Mesenchymal stem cell (in vitro differentiated cells and primary cell): ENCODE results near the gene BAZ1B.

ENCODE experiments used
- DNase-seq: peaks from one replicate; pipeline ENCODE4 v3.0.0-alpha.2; 2013
- H2AFZ ChIP-seq: one replicate; pipeline ENCODE4 v1.6.1; 2013; ENCODE audit warnings: low read depth, mild to moderate bottlenecking, control low read depth, inconsistent platforms, low read length, moderate library complexity
- H2AK5ac ChIP-seq: 2 replicates; pipeline ENCODE4 v1.6.1; 2013; ENCODE audit warnings: low read length, moderate library complexity, mild to moderate bottlenecking, inconsistent platforms; ENCODE audit not compliant: severe bottlenecking
- H2BK120ac ChIP-seq: one replicate; pipeline ENCODE4 v1.6.1; 2013; ENCODE audit warnings: low read depth, mild to moderate bottlenecking, inconsistent platforms, low read length, moderate library complexity
- H2BK12ac ChIP-seq, 2 experiments: one replicate each; pipeline ENCODE4 v1.6.1; 2013; ENCODE audit warnings: inconsistent platforms in 2 of 2, low read length in 2 of 2, mild to moderate bottlenecking in 2 of 2, moderate library complexity in 2 of 2, control low read depth in 1 of 2
- H2BK15ac ChIP-seq: one replicate; pipeline ENCODE4 v1.6.1; 2013; ENCODE audit warnings: mild to moderate bottlenecking, low read depth, inconsistent platforms; ENCODE audit not compliant: poor library complexity, severe bottlenecking
- H2BK5ac ChIP-seq: 2 replicates; pipeline ENCODE4 v1.6.1; 2013; ENCODE audit warnings: low read depth, mild to moderate bottlenecking, low read length, control low read depth, inconsistent platforms; ENCODE audit not compliant: poor library complexity, severe bottlenecking
- H3K14ac ChIP-seq, 2 experiments: one replicate each; pipeline ENCODE4 v1.6.1; 2013; ENCODE audit warnings: inconsistent platforms in 2 of 2, low read length in 2 of 2, control low read depth in 1 of 2, mild to moderate bottlenecking in 1 of 2, moderate library complexity in 1 of 2
- H3K18ac ChIP-seq, 2 experiments: one replicate each; pipeline ENCODE4 v1.6.1; 2013; ENCODE audit warnings: inconsistent platforms in 2 of 2, low read length in 2 of 2, control low read depth in 1 of 2, low read depth in 1 of 2, mild to moderate bottlenecking in 1 of 2
- H3K23ac ChIP-seq, 2 experiments: one replicate each; pipeline ENCODE4 v1.6.1; 2013; ENCODE audit warnings: inconsistent platforms in 2 of 2, low read length in 2 of 2, mild to moderate bottlenecking in 2 of 2, moderate library complexity in 2 of 2, control low read depth in 1 of 2
- H3K27ac ChIP-seq: 2 replicates; pipeline ENCODE4 v1.5.1; 2013; ENCODE audit warnings: mild to moderate bottlenecking, moderate library complexity, low read length, control low read depth, inconsistent platforms; ENCODE audit not compliant: poor library complexity, severe bottlenecking
- H3K27me3 ChIP-seq, 2 experiments: 2 replicates each; pipeline versions ENCODE4 v1.6.1 to v1.7.0; 2013; ENCODE audit warnings: low read length in 2 of 2, mild to moderate bottlenecking in 2 of 2, moderate library complexity in 2 of 2, control low read depth in 1 of 2, inconsistent platforms in 1 of 2; ENCODE audit not compliant: control insufficient read depth in 1 of 2, insufficient read depth in 1 of 2
- H3K36me3 ChIP-seq, 2 experiments: 2 replicates each; pipeline versions ENCODE4 v1.6.1 to v1.7.0; 2013; ENCODE audit warnings: low read length in 2 of 2, control low read depth in 1 of 2, inconsistent platforms in 1 of 2, low read depth in 1 of 2, mild to moderate bottlenecking in 1 of 2; ENCODE audit not compliant: insufficient read depth in 2 of 2, control insufficient read depth in 1 of 2
- H3K4ac ChIP-seq, 2 experiments: one replicate each; pipeline ENCODE4 v1.6.1; 2013; ENCODE audit warnings: inconsistent platforms in 2 of 2, low read length in 2 of 2, mild to moderate bottlenecking in 2 of 2, moderate library complexity in 2 of 2, control low read depth in 1 of 2, low read depth in 1 of 2
- H3K4me1 ChIP-seq: 2 replicates; pipeline ENCODE4 v1.6.1; 2013; ENCODE audit warnings: low read depth, low read length, control low read depth; ENCODE audit not compliant: control insufficient read depth, insufficient read depth
- H3K4me2 ChIP-seq: 2 replicates; pipeline ENCODE4 v1.6.1; 2013; ENCODE audit warnings: low read length, mild to moderate bottlenecking, inconsistent platforms; ENCODE audit not compliant: poor library complexity, severe bottlenecking
- H3K4me3 ChIP-seq, 2 experiments: 2 replicates each; pipeline versions ENCODE4 v1.5.1 to v1.7.0; 2013; ENCODE audit warnings: low read length in 2 of 2, mild to moderate bottlenecking in 2 of 2, control low read depth in 1 of 2, low read depth in 1 of 2; ENCODE audit not compliant: insufficient read depth in 1 of 2
- H3K79me1 ChIP-seq: replicated peaks from 2 replicates; pipeline ENCODE4 v1.6.1; 2013; ENCODE audit warnings: mild to moderate bottlenecking, control low read depth, low read length, inconsistent platforms; ENCODE audit not compliant: poor library complexity, severe bottlenecking
- H3K9ac ChIP-seq: 2 replicates; pipeline ENCODE4 v1.7.0; 2013; ENCODE audit warnings: mild to moderate bottlenecking, low read length, moderate library complexity
- H3K9me3 ChIP-seq: 2 replicates; pipeline ENCODE4 v1.7.0; 2013; ENCODE audit warnings: mild to moderate bottlenecking, low read length; ENCODE audit not compliant: control insufficient read depth
- H4K8ac ChIP-seq: one replicate; pipeline ENCODE4 v1.6.1; 2013; ENCODE audit warnings: inconsistent platforms, mild to moderate bottlenecking, low read length, moderate library complexity
- H4K91ac ChIP-seq: one replicate; pipeline ENCODE4 v1.6.1; 2013; ENCODE audit warnings: mild to moderate bottlenecking, low read length, inconsistent platforms
- WGBS: methylation state at CpG from one replicate; pipeline ENCODE4 v1.1.7; 2013; ENCODE audit warnings: mixed read lengths; 5-methylcytosine and 5-hydroxymethylcytosine counted together

BAZ1B gene

DNA sequence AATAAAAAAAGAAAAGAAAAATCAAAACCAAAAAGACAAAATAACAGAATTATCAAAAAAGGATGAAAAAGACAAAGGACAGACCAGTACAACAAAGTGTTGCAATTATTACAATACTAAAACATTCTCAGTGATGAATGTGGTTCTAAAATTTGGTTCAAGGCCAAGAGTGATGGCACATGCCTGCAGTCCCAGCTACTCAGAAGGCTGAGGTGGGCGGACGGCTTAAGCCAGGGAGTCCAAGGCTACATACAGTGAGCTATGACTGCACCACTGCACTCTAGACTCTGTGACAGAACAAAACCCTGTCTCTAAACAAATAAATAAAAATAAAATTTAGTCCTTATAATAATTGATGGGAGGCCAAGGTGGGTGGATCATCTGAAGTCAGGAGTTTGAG lies 14.5 kb downstream of the BAZ1B start:
- no peak overlapping the region for H3K18ac ChIP-seq
- H3K27ac ChIP-seq, result no peak overlapping the region
- no peak overlapping the region for H3K23ac ChIP-seq
- H3K79me1 ChIP-seq, result peaks cover 6% of the 10 kb centered on the region
- H3K4me3 ChIP-seq, result no peak overlapping the region
- H3K9me3 ChIP-seq, result no peaks in the 10 kb centered on the region
- no peak overlapping the region for H3K14ac ChIP-seq
- H2BK12ac ChIP-seq, result no peak overlapping the region
- peaks cover 4% of the 10 kb centered on the region for H3K4me1 ChIP-seq
- 100% methylated on average over 2 of the region's 2 CpGs for WGBS
- H3K4me2 ChIP-seq, result no peak overlapping the region
- no peak overlapping the region for H2AK5ac ChIP-seq
- H2BK15ac ChIP-seq, result no peak overlapping the region
- no peak overlapping the region for H3K4ac ChIP-seq
- DNase-seq, result no peak
- no peak overlapping the region for H2BK5ac ChIP-seq
- no peak overlapping the region for H4K8ac ChIP-seq
- H4K91ac ChIP-seq, result no peak overlapping the region
- no peak overlapping the region for H2AFZ ChIP-seq
- H3K9ac ChIP-seq, result no peak overlapping the region
- H2BK120ac ChIP-seq, result no peak overlapping the region
- H3K36me3 ChIP-seq, result peaks cover 54 to 87% of the 10 kb centered on the region in 2 experiments
- H3K27me3 ChIP-seq, result no peaks in the 10 kb centered on the region

DNA sequence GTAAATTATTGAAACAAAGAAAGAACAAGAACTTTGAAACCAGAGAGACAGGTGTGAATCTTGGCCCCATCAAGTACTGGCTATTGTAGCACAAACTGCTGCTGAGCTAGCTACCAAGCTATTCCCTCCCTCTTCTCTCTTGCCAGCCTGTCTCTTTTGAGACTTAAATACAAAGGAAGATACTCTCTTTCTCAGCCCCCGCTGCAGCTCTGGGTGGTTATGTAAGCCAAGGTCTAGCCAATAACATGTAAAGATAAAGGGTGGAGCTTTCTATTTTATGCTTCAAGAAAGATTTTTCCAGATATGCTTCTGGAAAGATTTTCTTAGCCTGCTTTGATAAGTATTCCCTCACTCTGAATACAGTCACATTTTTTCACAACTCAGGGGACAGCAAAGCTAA lies 17.2 kb downstream of the BAZ1B start:
- H2BK5ac ChIP-seq, result no peak overlapping the region
- WGBS, result no CpG with 5 or more reads among the region's 1 CpG

GRCh38 chr7:73504017-73504416 lies 18.1 kb downstream of the BAZ1B start:
- H2BK12ac ChIP-seq, result no peak overlapping the region
- 95% methylated on average over 2 of the region's 2 CpGs for WGBS

More for the DNA sequence above, 17.2 kb downstream of the BAZ1B start:
- no peak for DNase-seq
- H3K18ac ChIP-seq, result no peak overlapping the region
- no peak overlapping the region for H4K8ac ChIP-seq
- H3K36me3 ChIP-seq, result peaks cover 58 to 88% of the 10 kb centered on the region in 2 experiments
- H2BK120ac ChIP-seq, result no peak overlapping the region
- H2AFZ ChIP-seq, result no peak overlapping the region
- no peak overlapping the region for H2BK15ac ChIP-seq
- peaks cover 10% of the 10 kb centered on the region for H3K79me1 ChIP-seq
- no peak overlapping the region for H2AK5ac ChIP-seq
- H3K4me2 ChIP-seq, result no peak overlapping the region
- H3K14ac ChIP-seq, result no peak overlapping the region
- H3K27me3 ChIP-seq, result no peaks in the 10 kb centered on the region
- H3K9ac ChIP-seq, result no peak overlapping the region
- H3K4me1 ChIP-seq, result no peaks in the 10 kb centered on the region
- H3K4me3 ChIP-seq, result no peak overlapping the region
- no peak overlapping the region for H3K23ac ChIP-seq
- H2BK12ac ChIP-seq, result no peak overlapping the region
- H3K4ac ChIP-seq, result no peak overlapping the region
- no peak overlapping the region for H3K27ac ChIP-seq
- no peak overlapping the region for H4K91ac ChIP-seq
- no peaks in the 10 kb centered on the region for H3K9me3 ChIP-seq

DNA sequence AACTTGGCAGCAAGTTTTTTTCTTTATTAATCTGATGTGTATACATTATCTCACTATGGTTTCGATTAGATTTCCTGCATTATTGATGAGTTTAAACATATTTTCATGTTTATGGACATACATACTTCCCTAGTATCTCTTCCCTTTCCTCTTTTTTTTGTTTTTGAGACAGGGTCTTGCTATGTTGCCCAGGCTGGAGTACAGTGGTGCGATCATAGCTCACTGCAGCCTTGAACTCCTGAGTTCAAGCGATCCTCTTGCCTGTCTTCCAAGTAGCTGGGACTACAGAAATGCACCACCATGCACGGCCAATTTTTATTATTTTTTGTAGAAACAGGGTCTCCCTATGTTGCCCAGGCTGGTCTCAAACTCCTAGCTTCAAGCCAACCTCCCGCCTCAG lies 18.9 kb downstream of the BAZ1B start:
- Histone ChIP-seq H3K4me1 (no peaks in the 10 kb centered on the region), H3K27me3 (no peaks in the 10 kb centered on the region), H3K36me3 (peaks cover 46 to 90% of the 10 kb centered on the region in 2 experiments), H4K91ac (no peak overlapping the region), H3K18ac (no peak overlapping the region), H3K4me2 (no peak overlapping the region), H2BK15ac (no peak overlapping the region), H2AK5ac (no peak overlapping the region), H2AFZ (no peak overlapping the region), H3K9ac (no peak overlapping the region), H3K4ac (no peak overlapping the region), H3K79me1 (peaks cover 11% of the 10 kb centered on the region), H4K8ac (no peak overlapping the region), H3K23ac (no peak overlapping the region), H3K14ac (no peak overlapping the region), H3K9me3 (no peaks in the 10 kb centered on the region), H2BK120ac (no peak overlapping the region), H3K4me3 (no peak overlapping the region), H2BK5ac (no peak overlapping the region), H2BK12ac (no peak overlapping the region), H3K27ac (no peak overlapping the region)
- WGBS, result 97% methylated on average over 4 of the region's 5 CpGs
- DNase-seq, result no peak

More at GRCh38 chr7:73504017-73504416, 18.1 kb downstream of the BAZ1B start:
- Histone ChIP-seq H2BK120ac (no peak overlapping the region), H3K4ac (no peak overlapping the region), H3K23ac (no peak overlapping the region), H3K4me1 (no peaks in the 10 kb centered on the region), H2AFZ (no peak overlapping the region), H3K4me2 (no peak overlapping the region), H2AK5ac (no peak overlapping the region), H3K18ac (no peak overlapping the region), H2BK5ac (no peak overlapping the region), H3K27me3 (no peaks in the 10 kb centered on the region), H3K14ac (no peak overlapping the region), H3K9ac (no peak overlapping the region), H3K27ac (no peak overlapping the region), H3K9me3 (no peaks in the 10 kb centered on the region), H3K79me1 (peaks cover 12% of the 10 kb centered on the region), H4K91ac (no peak overlapping the region), H2BK15ac (no peak overlapping the region), H3K36me3 (peaks cover 53 to 88% of the 10 kb centered on the region in 2 experiments), H3K4me3 (no peak overlapping the region), H4K8ac (no peak overlapping the region)
- no peak for DNase-seq
